A172 (cell line): Measurements from ENCODE around the gene MYH7B. TPM values are rescaled to one million over a fixed set of nuclear protein-coding genes. Genes with fewer than 3 reads are reported as not detected.

Experiments used
- DNase-seq: peaks from one replicate; pipeline ENCODE4 v3.0.0-alpha.2; 2015; ENCODE audit warnings: low spot score
- total RNA-seq: library from RNA; depleted of rRNA; stranded (reverse); fragments of >200 nt; shearing (Covaris generic); gene quantifications from 2 replicates; pipeline ENCODE4 v1.2.3, GENCODE V29; 2014; rRNA removed

MYH7B gene
- total RNA-seq, 1 experiment from 2014 or later, result not detected

DNA sequence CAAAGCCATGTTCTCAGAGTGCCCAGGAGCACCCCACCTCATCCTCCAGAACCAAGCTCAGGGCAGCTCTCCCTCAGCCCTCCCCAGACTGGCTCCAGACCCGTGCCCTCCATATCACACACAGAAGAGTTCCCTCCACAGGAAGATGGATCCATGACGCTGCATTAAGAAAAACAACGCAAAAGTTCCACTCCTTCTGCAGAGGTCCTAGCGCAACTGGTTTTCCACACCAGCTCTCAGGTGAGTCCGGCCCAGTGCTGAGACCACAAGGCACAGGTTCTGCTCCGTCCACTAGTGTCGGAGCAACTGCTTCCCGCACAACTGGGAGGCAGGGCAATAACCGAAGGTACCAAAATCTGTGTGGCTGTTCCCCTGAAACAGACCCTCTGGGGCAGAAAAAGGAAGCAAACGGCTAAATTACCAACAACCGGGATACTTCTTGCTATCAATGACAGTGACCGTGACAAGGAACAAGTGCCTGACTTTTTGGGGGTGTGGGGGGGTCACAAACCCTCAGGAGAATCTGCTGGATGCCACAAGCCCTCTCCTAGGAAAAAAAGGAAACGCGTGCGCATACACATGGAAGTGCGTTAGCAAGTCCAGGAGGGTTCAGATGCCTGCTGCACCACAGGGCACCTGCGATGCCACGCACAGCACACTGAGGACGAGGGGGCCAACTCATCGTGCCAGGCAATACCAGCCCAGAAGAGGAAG is 49.2 kb downstream of the MYH7B start:
- no peak for DNase-seq

Other genes starting within 250 kb of the MYH7B start
- 6.0 and 8.2 TPM in 2 replicates for gene NCOA6, start 130.2 kb upstream of the MYH7B start, total RNA-seq
- gene GGT7, start 83.0 kb upstream of the MYH7B start, total RNA-seq, result 0.26 and 0.55 TPM in 2 replicates
- 40.1 and 49.9 TPM in 2 replicates for gene ACSS2, start 79.3 kb upstream of the MYH7B start, total RNA-seq
- gene GSS, start 62 bp upstream of the MYH7B start, total RNA-seq, result 150 and 151 TPM in 2 replicates
- gene TRPC4AP, start 136.9 kb downstream of the MYH7B start, total RNA-seq, result 48.6 and 51.8 TPM in 2 replicates
- gene EDEM2, start 191.5 kb downstream of the MYH7B start, total RNA-seq, result 32.8 and 34.4 TPM in 2 replicates
- 32.2 and 48.0 TPM in 2 replicates for gene PROCR, start 216.2 kb downstream of the MYH7B start, total RNA-seq